ENCODE results near the gene MAPKAPK2. TPM values are rescaled to one million over a fixed set of nuclear protein-coding genes. Genes with fewer than 3 reads are reported as not detected.

MAPKAPK2 gene
- polyA plus RNA-seq, 1 of the 3 experiments (the other 2 are of a cell fraction) = 46.8 TPM

DNA sequence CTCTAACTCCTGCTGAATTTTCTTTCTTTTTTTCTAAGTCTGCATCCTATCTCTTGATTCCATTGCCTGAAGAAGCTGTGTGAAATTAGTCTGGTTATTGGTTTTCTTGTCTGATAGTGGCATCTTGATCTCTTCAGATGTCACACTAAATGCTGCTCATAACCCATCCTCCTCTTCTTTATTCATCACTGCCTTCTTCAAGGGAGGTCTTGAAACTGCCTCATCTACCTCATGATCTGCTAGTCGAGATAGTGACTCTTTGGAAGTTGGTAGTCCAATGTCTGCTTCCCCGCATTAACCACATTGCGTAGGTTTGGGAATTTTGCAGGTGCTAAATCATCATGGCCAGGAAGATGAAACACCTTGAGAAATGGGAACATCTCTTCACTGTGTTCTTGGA lies 33.7 kb upstream of the MAPKAPK2 start:
- POLR2A ChIA-PET = no interaction called here
- Histone ChIP-seq H3K4me1 (ENCODE audit: control insufficient read depth in 1 of 2, insufficient read depth in 2 of 2, low read depth in 1 of 2, low read length in 1 of 2) (peaks cover 0 to 11% of the 10 kb centered on the region in 2 experiments; a peak in 1 of 4 replicates), H2AFZ (ENCODE audit: low read depth) (no peak overlapping the region), H3K27me3 (ENCODE audit: insufficient read depth) (no peaks in the 10 kb centered on the region), H3K4me3 (ENCODE audit: low read depth in 2 of 2, low read length in 1 of 2) (no peak overlapping the region), H3K4me2 (no peak overlapping the region), H3K9ac (no peak overlapping the region), H3K79me2 (ENCODE audit: insufficient read depth) (no peaks in the 10 kb centered on the region; the same call in none of the 2 replicates), H3F3A (replicated peaks; ENCODE audit: insufficient read depth) (peaks cover 6% of the 10 kb centered on the region), H3K27ac (ENCODE audit: low read depth in 2 of 2, low read length in 1 of 2) (no peak overlapping the region), H3K36me3 (replicated peaks in 1 of 2; ENCODE audit: control insufficient read depth in 1 of 2, insufficient read depth in 2 of 2, low read length in 1 of 2) (peaks cover 27 to 38% of the 10 kb centered on the region in 2 experiments), H4K20me1 (ENCODE audit: insufficient read depth) (no peaks in the 10 kb centered on the region), H3K9me2 (no peaks in the 10 kb centered on the region), H3K9me3 (no peaks in the 10 kb centered on the region)
- WGBS (ENCODE audit: low lambda C conversion rate) = 88% methylated on average over 3 of the region's 3 CpGs
- no peak for DNase-seq
- TF ChIP-seq JUND (IDR thresholded peaks at IDR 0.05) = no peak
- CTCF ChIA-PET = interaction anchor here (1.1 to 5.6 kb wide), 3 partner anchors 13 to 23 kb away, joined by 3 to 46 read pairs (median 22); partner anchors contain the start of gene DYRK3

DNA sequence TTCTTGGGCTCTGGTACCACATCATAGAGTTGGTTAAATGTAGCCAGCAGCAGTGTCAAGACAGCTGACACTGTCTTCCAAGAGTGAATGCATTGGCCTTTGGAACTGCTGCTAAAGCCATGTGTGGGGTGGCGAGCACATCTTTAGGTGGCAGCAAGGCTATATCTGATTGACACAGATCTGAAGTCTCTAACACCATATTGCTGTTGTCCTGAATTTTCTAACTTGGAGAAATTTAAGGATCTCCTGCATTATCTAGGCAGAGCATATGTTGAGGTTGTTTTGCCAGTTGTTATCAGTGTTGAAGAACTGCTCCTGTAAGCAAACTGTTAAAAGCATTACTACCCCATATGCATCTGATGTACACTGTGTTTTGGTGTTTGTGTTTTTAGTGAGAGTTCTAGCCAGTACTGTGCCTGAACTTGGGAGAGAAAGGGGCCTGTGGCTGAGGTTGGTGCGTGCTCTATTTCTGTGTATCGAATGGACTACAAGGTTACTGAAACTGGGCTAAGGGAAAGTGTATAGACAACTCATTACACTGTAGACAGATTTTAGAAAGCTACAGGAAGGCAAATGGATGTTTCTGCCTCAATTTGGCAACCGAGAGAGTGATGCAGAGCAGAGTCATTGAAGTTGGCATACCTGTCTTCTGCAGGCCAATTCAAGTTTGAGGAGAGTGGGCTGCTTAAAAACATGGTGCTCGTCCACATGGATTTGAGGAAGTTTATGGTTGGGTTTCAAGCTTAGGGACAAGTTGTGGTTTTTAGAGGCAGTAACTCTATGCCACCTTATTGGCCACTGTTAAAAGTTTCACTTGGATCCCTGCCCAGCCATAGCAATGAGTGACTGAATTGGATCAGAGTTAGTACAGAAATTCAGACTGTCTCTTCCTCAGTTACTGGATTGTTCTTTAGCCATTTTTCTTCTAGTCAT lies 32.5 kb upstream of the MAPKAPK2 start:
- H4K20me1 ChIP-seq (ENCODE audit: insufficient read depth) = no peaks in the 10 kb centered on the region
- H3K36me3 ChIP-seq (replicated peaks in 1 of 2; ENCODE audit: control insufficient read depth in 1 of 2, insufficient read depth in 2 of 2, low read length in 1 of 2) = peaks cover 20 to 37% of the 10 kb centered on the region in 2 experiments
- H3F3A ChIP-seq (replicated peaks; ENCODE audit: insufficient read depth) = peaks cover 6% of the 10 kb centered on the region
- peaks cover 0 to 11% of the 10 kb centered on the region in 2 experiments; a peak in 1 of 4 replicates for H3K4me1 ChIP-seq (ENCODE audit: control insufficient read depth in 1 of 2, insufficient read depth in 2 of 2, low read depth in 1 of 2, low read length in 1 of 2)
- no peak overlapping the region for H3K9ac ChIP-seq
- no peak overlapping the region for H2AFZ ChIP-seq (ENCODE audit: low read depth)
- TF ChIP-seq, protein P1, sequence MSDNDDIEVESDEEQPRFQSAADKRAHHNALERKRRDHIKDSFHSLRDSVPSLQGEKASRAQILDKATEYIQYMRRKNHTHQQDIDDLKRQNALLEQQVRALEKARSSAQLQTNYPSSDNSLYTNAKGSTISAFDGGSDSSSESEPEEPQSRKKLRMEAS (IDR thresholded peaks at IDR 0.05; ENCODE audit: low read depth) = no peak
- TF ChIP-seq IRF3 (IDR thresholded peaks at IDR 0.05; ENCODE audit: low read depth, low read length) (no peak), USF1 (IDR thresholded peaks at IDR 0.05; ENCODE audit: borderline replicate concordance, low read depth) (no peak), NRF1 (IDR thresholded peaks at IDR 0.05; ENCODE audit: low read depth, low read length) (no peak), RXRA (IDR thresholded peaks at IDR 0.05; ENCODE audit: borderline replicate concordance, low read depth) (no peak), FOXJ3 (CRISPR knock-in tag; IDR thresholded peaks at IDR 0.05) (no peak), TCF12 (IDR thresholded peaks at IDR 0.05) (no peak), YY1 (IDR thresholded peaks at IDR 0.05; ENCODE audit: low read depth) (no peak), CHD2 (IDR thresholded peaks at IDR 0.05; ENCODE audit: low read length, partially characterized antibody) (no peak), RFX5 (IDR thresholded peaks at IDR 0.05; ENCODE audit: low read length) (no peak), RAD21 (IDR thresholded peaks at IDR 0.05; ENCODE audit: low read length) (no peak)
- TF ChIP-seq, protein P2, sequence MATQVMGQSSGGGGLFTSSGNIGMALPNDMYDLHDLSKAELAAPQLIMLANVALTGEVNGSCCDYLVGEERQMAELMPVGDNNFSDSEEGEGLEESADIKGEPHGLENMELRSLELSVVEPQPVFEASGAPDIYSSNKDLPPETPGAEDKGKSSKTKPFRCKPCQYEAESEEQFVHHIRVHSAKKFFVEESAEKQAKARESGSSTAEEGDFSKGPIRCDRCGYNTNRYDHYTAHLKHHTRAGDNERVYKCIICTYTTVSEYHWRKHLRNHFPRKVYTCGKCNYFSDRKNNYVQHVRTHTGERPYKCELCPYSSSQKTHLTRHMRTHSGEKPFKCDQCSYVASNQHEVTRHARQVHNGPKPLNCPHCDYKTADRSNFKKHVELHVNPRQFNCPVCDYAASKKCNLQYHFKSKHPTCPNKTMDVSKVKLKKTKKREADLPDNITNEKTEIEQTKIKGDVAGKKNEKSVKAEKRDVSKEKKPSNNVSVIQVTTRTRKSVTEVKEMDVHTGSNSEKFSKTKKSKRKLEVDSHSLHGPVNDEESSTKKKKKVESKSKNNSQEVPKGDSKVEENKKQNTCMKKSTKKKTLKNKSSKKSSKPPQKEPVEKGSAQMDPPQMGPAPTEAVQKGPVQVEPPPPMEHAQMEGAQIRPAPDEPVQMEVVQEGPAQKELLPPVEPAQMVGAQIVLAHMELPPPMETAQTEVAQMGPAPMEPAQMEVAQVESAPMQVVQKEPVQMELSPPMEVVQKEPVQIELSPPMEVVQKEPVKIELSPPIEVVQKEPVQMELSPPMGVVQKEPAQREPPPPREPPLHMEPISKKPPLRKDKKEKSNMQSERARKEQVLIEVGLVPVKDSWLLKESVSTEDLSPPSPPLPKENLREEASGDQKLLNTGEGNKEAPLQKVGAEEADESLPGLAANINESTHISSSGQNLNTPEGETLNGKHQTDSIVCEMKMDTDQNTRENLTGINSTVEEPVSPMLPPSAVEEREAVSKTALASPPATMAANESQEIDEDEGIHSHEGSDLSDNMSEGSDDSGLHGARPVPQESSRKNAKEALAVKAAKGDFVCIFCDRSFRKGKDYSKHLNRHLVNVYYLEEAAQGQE (IDR thresholded peaks at IDR 0.05; ENCODE audit: low read depth, low read length) = no peak
- no peaks in the 10 kb centered on the region; the same call in 1 of the 2 replicates for H3K79me2 ChIP-seq (ENCODE audit: insufficient read depth)
- DNase-seq = no peak
- ChIA-PET CTCF (interaction anchor here (0.8 to 5.6 kb wide), 3 partner anchors 12 to 21 kb away, joined by 3 to 46 read pairs (median 3); no protein-coding TSS in a partner anchor), POLR2A (no interaction called here)
- no peaks in the 10 kb centered on the region for H3K27me3 ChIP-seq (ENCODE audit: insufficient read depth)
- no peaks in the 10 kb centered on the region for H3K9me3 ChIP-seq
- H3K4me2 ChIP-seq = no peak overlapping the region
- H3K27ac ChIP-seq (ENCODE audit: low read depth in 2 of 2, low read length in 1 of 2) = no peak overlapping the region
- no peak overlapping the region for H3K4me3 ChIP-seq (ENCODE audit: low read depth in 2 of 2, low read length in 1 of 2)
- WGBS (ENCODE audit: low lambda C conversion rate) = 89% methylated on average over 5 of the region's 5 CpGs
- H3K9me2 ChIP-seq = no peaks in the 10 kb centered on the region

All from SK-N-SH (cell line).